Activated T-helper 2 cell treated with anti-CD3 and anti-CD28 coated beads, Interferon-gamma antibody, Interleukin-2, Interleukin-4, amounts not matched to agents 10 μg/mL and 5 μg/mL and 100 μg/mL, durations not matched to agents 14 hours and 24 hours and 36 hours (primary cell): Measurements from ENCODE around the gene ECT2. TPM values are rescaled to one million over a fixed set of nuclear protein-coding genes. Genes with fewer than 3 reads are reported as not detected.
A peak's percentile ranks its signal among the peaks of the same experiment; 100 is the strongest.
"Not testable (repeated sequence)": the region's sequence is repeated elsewhere in the genome, so short reads cannot be mapped to it uniquely, and the experiment has no call there.

Source experiments
- DNase-seq: peaks from one replicate; pipeline ENCODE4 v3.0.0; 2021; ENCODE audit warnings: low spot score
- H3K27ac Mint-ChIP-seq: one replicate; pipeline ENCODE4 v1.8.0; 2021; ENCODE audit warnings: mixed read lengths
- H3K27me3 Mint-ChIP-seq: one replicate; pipeline ENCODE4 v1.8.0; 2021; ENCODE audit warnings: low read depth, mixed read lengths
- H3K36me3 Mint-ChIP-seq: one replicate; pipeline ENCODE4 v1.8.0; 2021; ENCODE audit warnings: low read depth, mixed read lengths
- H3K4me1 Mint-ChIP-seq: one replicate; pipeline ENCODE4 v1.8.0; 2021; ENCODE audit warnings: low read depth, mixed read lengths
- H3K4me3 Mint-ChIP-seq: one replicate; pipeline ENCODE4 v1.8.0; 2021; ENCODE audit warnings: low read depth, mild to moderate bottlenecking, moderate library complexity, mixed read lengths
- H3K9me3 Mint-ChIP-seq: one replicate; pipeline ENCODE4 v1.8.0; 2021; ENCODE audit warnings: mixed read lengths
- intact Hi-C: fragments of 100-400 bp; cut with micrococcal nuclease; formaldehyde crosslinking; loops from one replicate; pipeline ENCODE4 v1.15.1; 2023
- total RNA-seq: library from RNA; stranded (reverse); gene quantifications from 2 replicates; pipeline ENCODE4 v1.2.3, GENCODE V29; 2022

Gene ECT2, protein sequence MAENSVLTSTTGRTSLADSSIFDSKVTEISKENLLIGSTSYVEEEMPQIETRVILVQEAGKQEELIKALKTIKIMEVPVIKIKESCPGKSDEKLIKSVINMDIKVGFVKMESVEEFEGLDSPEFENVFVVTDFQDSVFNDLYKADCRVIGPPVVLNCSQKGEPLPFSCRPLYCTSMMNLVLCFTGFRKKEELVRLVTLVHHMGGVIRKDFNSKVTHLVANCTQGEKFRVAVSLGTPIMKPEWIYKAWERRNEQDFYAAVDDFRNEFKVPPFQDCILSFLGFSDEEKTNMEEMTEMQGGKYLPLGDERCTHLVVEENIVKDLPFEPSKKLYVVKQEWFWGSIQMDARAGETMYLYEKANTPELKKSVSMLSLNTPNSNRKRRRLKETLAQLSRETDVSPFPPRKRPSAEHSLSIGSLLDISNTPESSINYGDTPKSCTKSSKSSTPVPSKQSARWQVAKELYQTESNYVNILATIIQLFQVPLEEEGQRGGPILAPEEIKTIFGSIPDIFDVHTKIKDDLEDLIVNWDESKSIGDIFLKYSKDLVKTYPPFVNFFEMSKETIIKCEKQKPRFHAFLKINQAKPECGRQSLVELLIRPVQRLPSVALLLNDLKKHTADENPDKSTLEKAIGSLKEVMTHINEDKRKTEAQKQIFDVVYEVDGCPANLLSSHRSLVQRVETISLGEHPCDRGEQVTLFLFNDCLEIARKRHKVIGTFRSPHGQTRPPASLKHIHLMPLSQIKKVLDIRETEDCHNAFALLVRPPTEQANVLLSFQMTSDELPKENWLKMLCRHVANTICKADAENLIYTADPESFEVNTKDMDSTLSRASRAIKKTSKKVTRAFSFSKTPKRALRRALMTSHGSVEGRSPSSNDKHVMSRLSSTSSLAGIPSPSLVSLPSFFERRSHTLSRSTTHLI
- 39.5 and 40.3 TPM in 2 replicates for total RNA-seq

DNA sequence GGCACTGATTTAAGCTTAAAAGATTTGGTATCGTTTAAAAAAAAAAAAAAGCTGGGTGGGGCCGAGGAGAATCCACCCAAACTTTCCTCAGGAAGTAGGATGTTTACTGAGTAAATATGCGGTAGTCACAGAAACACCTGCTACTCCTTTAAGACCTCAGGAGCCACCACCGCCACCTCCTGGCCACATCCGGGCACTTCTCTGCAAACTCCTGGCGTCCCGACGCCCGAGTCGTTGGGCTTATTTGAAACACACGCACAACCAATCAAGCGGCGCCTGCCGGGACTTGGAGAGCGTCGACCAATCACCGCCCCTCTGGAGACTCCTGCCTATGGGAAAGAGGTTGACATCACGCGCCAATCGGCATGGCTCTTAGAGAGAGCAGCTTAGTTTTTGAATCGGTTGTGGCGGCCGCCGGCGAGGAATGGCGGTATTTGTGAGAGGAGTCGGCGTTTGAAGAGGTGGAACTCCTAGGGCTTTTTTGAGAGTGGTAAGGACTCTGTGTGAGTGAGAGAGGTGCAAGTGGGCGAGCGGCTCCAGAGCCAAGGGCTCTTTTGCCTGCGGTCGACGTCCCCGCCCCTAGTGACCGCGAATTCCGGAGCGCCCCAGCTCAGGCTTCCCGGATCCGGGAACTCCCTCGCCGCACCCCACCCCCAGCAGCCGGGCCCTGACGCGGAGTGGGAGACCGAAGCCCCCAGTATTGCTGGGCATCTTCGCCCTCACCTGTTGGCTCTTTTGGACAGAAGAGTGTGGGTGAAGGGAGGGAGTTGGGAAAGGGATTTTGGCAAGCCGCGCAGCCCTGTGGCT, at the start of gene ECT2:
TSS of gene ECT2 (plus strand) at position 359 of the 807 bp plus-strand sequence. CDS start 3,805 bp downstream, outside the sequence.
- peak within 1 kb of the TSS; percentile 97 for H3K4me3 Mint-ChIP-seq
- H3K27me3 Mint-ChIP-seq, result peaks cover 10% of the 10 kb centered on the region
- intact Hi-C loops, result loop anchor here (1.0 to 10.0 kb wide), 5 partner anchors 39 to 236 kb away; partner anchors contain the start of gene NCEH1
- H3K27ac Mint-ChIP-seq, result peak within 1 kb of the TSS; percentile 95
- H3K36me3 Mint-ChIP-seq, result peaks cover 31% of the 10 kb centered on the region
- H3K4me1 Mint-ChIP-seq, result peaks cover 31% of the 10 kb centered on the region
- peak; percentile 98 for DNase-seq
- no peaks in the 10 kb centered on the region for H3K9me3 Mint-ChIP-seq

GRCh38 chr3:172700936-172701455, 49.5 kb upstream of the ECT2 start:
- intact Hi-C loops, result no loop called here
- Mint-ChIP-seq H3K4me1 (peaks cover 10% of the 10 kb centered on the region), H3K27me3 (no peaks in the 10 kb centered on the region), H3K9me3 (no peaks in the 10 kb centered on the region), H3K4me3 (no peak overlapping the region), H3K36me3 (no peaks in the 10 kb centered on the region), H3K27ac (no peak overlapping the region)
- no peak for DNase-seq

- Mint-ChIP-seq H3K4me1 (peaks cover 10% of the 10 kb centered on the region), H3K36me3 (no peaks in the 10 kb centered on the region), H3K9me3 (no peaks in the 10 kb centered on the region), H3K4me3 (no peak overlapping the region), H3K27ac (no peak overlapping the region), H3K27me3 (no peaks in the 10 kb centered on the region)
- no peak for DNase-seq
- intact Hi-C loops, result no loop called here
These were observed 48.8 kb upstream of the ECT2 start for GRCh38 chr3:172701751-172702150.

GRCh38 chr3:172702256-172702655, 48.3 kb upstream of the ECT2 start:
- Mint-ChIP-seq H3K9me3 (no peaks in the 10 kb centered on the region), H3K36me3 (no peaks in the 10 kb centered on the region), H3K4me3 (no peak overlapping the region), H3K27ac (no peak overlapping the region), H3K27me3 (no peaks in the 10 kb centered on the region), H3K4me1 (peaks cover 10% of the 10 kb centered on the region)
- no peak for DNase-seq
- intact Hi-C loops, result no loop called here

- H3K27me3 Mint-ChIP-seq, DNase-seq, H3K36me3 Mint-ChIP-seq, intact Hi-C loops, H3K4me3 Mint-ChIP-seq, H3K27ac Mint-ChIP-seq, H3K9me3 Mint-ChIP-seq: not testable (repeated sequence)
- H3K4me1 Mint-ChIP-seq, result peaks cover 10% of the 10 kb centered on the region
These were observed 47.8 kb upstream of the ECT2 start for GRCh38 chr3:172702731-172703130.

DNA sequence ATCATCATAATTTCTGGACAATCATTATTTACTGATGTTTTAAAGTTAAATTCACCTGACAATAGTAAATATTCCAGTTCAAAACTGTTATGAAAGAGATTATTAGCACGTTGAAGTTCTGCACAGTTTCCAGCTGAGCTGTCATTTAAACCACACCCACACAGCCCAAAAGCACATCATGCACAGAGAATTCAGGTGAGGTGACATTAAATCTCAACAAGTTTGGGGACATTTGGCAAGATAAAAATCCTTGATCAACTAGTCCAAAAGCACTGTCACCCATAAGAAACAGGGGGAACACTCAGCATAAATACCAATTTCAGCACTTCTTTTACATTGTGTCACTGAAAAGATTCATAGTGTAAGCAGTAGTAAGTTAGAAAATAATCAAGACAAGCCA, 46.5 kb upstream of the ECT2 start:
- intact Hi-C loops, result no loop called here
- Mint-ChIP-seq H3K9me3 (no peaks in the 10 kb centered on the region), H3K36me3 (no peaks in the 10 kb centered on the region), H3K4me1 (peaks cover 12% of the 10 kb centered on the region), H3K4me3 (no peak overlapping the region), H3K27me3 (no peaks in the 10 kb centered on the region), H3K27ac (no peak overlapping the region)
- no peak for DNase-seq

- Mint-ChIP-seq H3K4me1 (peaks cover 22% of the 10 kb centered on the region), H3K9me3 (no peaks in the 10 kb centered on the region), H3K27me3 (no peaks in the 10 kb centered on the region), H3K36me3 (no peaks in the 10 kb centered on the region), H3K27ac (no peak overlapping the region), H3K4me3 (no peak overlapping the region)
- DNase-seq, result no peak
- intact Hi-C loops, result no loop called here
These were observed 45.4 kb upstream of the ECT2 start for GRCh38 chr3:172705170-172705569.

DNA sequence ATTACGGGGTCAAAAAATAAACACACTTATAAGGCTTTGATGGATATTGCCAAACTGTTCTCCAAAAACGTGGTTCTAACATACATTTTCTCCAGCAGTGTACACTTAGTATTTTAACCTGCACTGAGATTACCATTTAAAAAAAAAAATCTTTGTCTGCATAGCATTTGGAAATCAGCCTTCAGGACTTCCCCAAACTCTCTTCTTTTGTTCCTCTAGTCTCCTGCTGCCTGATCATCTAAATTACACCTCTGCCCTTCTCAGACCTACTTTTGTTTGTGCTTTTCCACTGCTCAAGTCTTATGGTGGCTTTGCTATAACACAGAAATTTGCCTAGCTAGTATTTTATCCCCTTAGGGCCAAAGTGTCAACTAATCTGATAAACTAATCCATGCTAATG, 43.5 kb upstream of the ECT2 start:
- DNase-seq, result no peak
- Mint-ChIP-seq H3K4me1 (peaks cover 24% of the 10 kb centered on the region), H3K4me3 (no peak overlapping the region), H3K36me3 (no peaks in the 10 kb centered on the region), H3K9me3 (no peaks in the 10 kb centered on the region), H3K27me3 (no peaks in the 10 kb centered on the region), H3K27ac (no peak overlapping the region)
- intact Hi-C loops, result no loop called here

DNA sequence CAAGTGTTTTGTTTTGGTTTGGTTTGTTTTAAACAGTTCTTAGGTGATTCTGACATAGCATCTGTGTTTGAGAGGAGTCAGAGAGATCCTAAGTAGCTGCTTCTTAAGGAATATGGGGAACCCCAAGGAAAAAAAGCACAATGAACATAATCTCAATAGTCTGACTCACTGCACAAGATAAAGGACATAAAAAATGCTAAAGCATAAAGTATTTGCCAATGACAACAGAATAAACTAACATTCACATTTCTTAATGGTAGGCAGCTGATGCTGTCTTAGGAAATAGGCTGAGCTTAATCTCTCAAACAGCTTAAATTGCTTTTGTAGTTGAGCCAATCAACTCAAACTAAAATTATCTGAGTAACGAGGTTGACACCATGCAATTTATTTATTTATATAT, 42.6 kb upstream of the ECT2 start:
- H3K36me3 Mint-ChIP-seq, result no peaks in the 10 kb centered on the region
- no peak overlapping the region for H3K27ac Mint-ChIP-seq
- no peak for DNase-seq
- intact Hi-C loops, result no loop called here
- H3K27me3 Mint-ChIP-seq, result no peaks in the 10 kb centered on the region
- H3K9me3 Mint-ChIP-seq, result no peaks in the 10 kb centered on the region
- no peak overlapping the region for H3K4me3 Mint-ChIP-seq
- H3K4me1 Mint-ChIP-seq, result peaks cover 23% of the 10 kb centered on the region

GRCh38 chr3:172708921-172709773, 41.4 kb upstream of the ECT2 start:
- intact Hi-C loops, result no loop called here
- Mint-ChIP-seq H3K4me3 (peak overlapping the region; percentile 88), H3K36me3 (no peaks in the 10 kb centered on the region), H3K27me3 (peaks cover 5% of the 10 kb centered on the region), H3K9me3 (no peaks in the 10 kb centered on the region), H3K4me1 (peaks cover 19% of the 10 kb centered on the region), H3K27ac (no peak overlapping the region)
- DNase-seq, result no peak

DNA sequence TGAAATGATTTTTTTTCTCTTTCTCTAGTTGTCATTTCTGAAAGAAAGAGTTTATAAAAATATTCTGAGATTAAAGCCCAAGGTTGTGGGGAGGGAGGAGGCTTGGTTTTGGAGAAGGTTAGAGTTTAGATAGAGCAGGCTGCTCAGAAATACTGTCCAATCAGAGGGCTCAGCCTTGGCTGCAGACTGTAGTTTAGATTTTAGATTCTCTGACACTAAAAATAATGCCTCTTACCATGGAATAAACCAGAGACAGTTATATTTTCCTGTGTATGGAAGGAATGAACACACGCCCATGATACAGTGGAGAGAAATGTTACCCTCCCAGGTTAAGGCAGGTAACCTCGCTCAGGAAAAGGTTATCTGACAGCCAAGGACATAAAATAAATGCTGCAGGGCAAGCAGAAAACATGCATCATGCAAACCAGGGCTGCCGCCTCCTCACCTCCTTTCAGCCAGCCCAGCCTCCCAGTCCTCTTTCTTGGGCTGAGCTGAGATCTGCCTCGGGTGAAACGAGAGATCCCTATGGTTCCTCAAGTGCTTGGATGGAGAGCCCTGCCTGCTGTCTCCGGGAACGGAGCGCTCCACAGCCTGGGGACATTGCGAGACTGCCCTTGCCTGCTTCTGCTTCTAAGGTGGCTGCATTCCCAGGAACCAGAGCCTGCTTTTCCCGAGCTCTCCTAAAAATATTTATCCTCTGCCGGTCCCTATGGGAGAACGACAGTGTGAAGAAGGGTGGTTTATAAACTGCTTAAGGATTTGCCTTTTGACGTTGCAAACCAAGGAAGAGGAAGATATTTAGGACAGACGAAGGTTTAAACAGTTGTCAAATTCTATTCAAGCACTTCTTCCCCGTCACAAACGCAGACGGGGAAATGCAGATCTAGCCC, 40.5 kb upstream of the ECT2 start:
- intact Hi-C loops, result loop anchor here (2.0 kb wide), 2 partner anchors 25 to 187 kb away; partner anchors contain the start of gene TNFSF10
- H3K27me3 Mint-ChIP-seq, result peaks cover 5% of the 10 kb centered on the region
- DNase-seq, result no peak
- H3K4me1 Mint-ChIP-seq, result peaks cover 19% of the 10 kb centered on the region
- H3K27ac Mint-ChIP-seq, result peak overlapping the region; percentile 14
- H3K4me3 Mint-ChIP-seq, result peak overlapping the region; percentile 88
- H3K36me3 Mint-ChIP-seq, result no peaks in the 10 kb centered on the region
- no peaks in the 10 kb centered on the region for H3K9me3 Mint-ChIP-seq
